Fibroblast of villous mesenchyme (primary cell): ENCODE results near the gene PTPN22. TPM values are rescaled to one million over a fixed set of nuclear protein-coding genes. Genes with fewer than 3 reads are reported as not detected.

Source experiments
- DNase-seq: peaks from one replicate; pipeline ENCODE4 v3.0.0-alpha.2; 2010; ENCODE audit warnings: low read depth
- H3K4me3 ChIP-seq: 2 replicates; pipeline ENCODE4 v1.5.1; 2011; ENCODE audit warnings: low read depth, mild to moderate bottlenecking, low read length
- total RNA-seq: library from RNA; depleted of rRNA; stranded (reverse); fragments of >200 nt; gene quantifications from 2 replicates; pipeline ENCODE4 v1.2.3, GENCODE V29; 2012
- TF ChIP-seq, protein P1 (sequence below): IDR thresholded peaks from 2 replicates; pipeline ENCODE4 v1.5.1; 2012; ENCODE audit warnings: low read depth, mild to moderate bottlenecking, low read length; ENCODE audit not compliant: insufficient read depth

The PTPN22 gene
- total RNA-seq, 1 donor, result 0.86 TPM

DNA sequence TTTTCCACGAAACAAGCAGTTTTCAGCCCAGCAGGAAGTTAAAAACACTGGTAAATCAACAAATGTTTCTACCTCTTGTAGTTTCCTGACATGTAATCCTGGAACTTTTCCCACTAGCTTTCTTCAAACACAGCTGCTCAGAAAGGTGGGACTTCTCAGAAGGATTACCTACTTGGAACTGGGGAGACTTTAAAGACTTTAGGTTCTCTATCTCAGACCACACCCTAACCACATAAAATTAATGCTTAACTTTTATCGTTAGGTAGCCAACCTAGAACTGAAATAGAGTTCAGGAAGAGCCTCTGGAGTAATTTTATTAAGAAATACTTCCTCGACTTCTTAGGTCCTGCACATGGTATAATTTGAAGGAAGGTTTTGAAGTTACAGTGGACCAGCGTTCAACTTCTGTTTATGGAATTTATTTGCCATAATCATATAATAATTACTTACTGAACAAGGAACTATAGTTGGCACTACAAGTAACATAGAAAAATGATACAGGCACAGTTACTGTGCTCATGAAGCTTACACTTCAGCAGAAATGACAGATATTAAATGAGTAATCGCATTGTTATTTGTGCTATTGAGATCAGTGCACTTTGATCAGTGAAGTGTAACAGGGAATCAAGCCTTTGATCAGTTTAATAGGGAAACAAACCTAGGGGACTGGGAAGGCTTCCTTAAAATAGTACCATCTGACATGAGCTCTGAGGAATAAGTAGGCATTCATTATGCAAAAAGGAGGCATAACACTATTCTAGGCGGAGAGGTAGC, 16.1 kb upstream of the PTPN22 start, which contains the start of gene BCL2L15:
BCL2L15 (minus strand) TSS at position 180 of the 774 bp plus-strand sequence. CDS start 206 bp downstream, outside the sequence.
- TF ChIP-seq, protein P1, sequence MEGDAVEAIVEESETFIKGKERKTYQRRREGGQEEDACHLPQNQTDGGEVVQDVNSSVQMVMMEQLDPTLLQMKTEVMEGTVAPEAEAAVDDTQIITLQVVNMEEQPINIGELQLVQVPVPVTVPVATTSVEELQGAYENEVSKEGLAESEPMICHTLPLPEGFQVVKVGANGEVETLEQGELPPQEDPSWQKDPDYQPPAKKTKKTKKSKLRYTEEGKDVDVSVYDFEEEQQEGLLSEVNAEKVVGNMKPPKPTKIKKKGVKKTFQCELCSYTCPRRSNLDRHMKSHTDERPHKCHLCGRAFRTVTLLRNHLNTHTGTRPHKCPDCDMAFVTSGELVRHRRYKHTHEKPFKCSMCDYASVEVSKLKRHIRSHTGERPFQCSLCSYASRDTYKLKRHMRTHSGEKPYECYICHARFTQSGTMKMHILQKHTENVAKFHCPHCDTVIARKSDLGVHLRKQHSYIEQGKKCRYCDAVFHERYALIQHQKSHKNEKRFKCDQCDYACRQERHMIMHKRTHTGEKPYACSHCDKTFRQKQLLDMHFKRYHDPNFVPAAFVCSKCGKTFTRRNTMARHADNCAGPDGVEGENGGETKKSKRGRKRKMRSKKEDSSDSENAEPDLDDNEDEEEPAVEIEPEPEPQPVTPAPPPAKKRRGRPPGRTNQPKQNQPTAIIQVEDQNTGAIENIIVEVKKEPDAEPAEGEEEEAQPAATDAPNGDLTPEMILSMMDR, result no peak
- DNase-seq, result no peak

DNA sequence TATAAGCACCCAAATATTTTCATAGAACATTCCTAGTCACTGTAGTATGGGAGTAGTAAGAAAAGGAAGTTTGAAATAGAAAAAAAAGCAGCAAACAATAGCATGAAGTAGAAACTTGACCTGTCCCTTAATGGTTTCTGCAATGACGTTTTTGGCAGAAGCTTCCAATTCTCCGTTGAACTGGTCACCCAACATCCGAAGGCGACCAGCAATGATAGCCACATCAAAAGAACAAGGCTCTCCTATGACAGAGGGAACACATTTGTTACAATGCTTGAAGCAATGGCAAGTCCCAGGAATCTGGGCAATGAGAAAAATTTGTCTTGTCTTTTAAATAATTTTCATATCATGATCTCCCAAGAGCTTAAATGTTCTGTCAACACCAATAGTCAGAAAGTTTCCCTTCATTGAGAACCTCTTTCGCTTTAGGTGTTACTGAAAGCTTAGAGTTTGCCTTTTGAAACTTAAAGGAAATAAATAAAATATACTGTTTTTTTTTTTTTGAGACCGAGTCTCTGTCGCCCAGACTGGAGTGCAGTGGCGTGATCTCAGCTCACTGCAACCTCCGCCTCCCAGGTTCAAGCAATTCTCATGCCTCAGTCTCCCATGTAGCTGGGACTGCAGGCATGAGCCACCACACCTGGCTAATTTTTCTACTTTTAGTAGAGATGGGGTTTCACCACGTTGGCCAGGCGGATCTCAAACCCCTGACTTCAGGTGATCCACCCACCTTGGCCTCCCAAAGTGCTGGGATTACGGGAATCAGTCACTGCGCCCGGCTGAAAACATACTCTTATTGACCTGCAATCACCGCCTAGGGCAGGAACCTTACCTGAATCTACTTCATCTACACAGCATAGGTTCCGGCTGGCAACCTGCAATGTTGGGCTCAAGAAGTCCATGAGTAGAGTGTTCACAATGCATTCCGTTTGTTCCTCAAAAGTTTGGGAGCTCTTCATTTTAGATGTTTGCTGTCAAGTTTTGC, 15.2 kb upstream of the PTPN22 start:
- no peak overlapping the region for H3K4me3 ChIP-seq
- TF ChIP-seq, protein P1, result no peak
- no peak for DNase-seq

More for the DNA sequence above, 16.1 kb upstream of the PTPN22 start, which contains the start of gene BCL2L15:
- no peak within 1 kb of the TSS for H3K4me3 ChIP-seq

DNA sequence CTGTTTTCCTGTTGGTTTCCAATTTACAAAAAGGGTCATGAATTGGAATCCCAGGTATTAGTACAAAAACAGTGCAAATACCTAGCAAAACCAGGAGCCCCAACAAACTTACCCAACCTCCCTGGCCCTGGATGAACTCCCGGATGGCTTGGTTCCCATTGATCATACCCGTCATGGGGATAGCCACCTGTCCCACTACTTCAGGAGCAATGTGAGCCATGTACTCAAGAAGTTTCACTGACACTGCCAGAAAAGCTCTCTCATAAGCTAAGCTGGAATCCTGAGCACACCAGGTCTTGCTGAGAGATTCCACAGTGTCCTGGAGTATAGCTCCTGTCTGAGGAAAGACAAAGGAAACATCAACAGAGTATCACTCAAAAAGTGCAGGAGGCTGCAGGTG, 10.1 kb upstream of the PTPN22 start:
- TF ChIP-seq, protein P1, result no peak
- H3K4me3 ChIP-seq, result no peak overlapping the region
- DNase-seq, result no peak

DNA sequence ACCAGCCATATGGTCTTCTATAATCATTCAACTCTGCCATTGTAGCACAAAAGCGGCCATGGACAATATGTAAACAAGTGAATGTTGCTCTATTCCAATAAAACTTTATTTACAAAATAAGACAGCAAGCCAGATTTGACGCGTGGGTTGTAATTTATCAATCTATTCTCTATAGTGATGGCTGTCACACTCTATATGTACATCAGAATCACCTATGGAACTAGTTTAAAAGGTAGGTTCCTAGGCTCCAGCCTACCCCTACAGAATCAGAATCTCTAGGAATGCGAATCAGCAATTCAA, 8.2 kb upstream of the PTPN22 start:
- no peak overlapping the region for H3K4me3 ChIP-seq
- no peak for DNase-seq
- TF ChIP-seq, protein P1, result no peak

DNA sequence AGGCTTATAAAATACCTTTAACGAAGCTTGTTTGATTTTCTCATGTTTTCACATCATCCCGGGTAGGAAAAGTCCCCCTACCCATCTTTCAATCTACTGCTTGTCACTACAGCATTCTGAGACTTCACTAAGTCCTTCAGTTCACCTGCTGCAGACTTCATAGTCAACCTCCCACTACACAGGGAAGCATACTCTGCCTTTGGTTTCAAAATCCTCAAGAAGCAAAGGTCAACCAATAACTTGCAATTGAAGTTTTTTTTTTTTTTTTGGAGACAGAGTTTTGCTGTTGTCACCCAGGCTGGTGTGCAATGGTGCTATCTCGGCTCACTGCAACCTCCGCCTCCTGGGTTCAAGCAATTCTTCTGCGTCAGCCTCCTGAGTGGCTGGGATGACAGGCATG, 4.7 kb upstream of the PTPN22 start:
- TF ChIP-seq, protein P1, result no peak
- H3K4me3 ChIP-seq, result no peak overlapping the region
- no peak for DNase-seq

DNA sequence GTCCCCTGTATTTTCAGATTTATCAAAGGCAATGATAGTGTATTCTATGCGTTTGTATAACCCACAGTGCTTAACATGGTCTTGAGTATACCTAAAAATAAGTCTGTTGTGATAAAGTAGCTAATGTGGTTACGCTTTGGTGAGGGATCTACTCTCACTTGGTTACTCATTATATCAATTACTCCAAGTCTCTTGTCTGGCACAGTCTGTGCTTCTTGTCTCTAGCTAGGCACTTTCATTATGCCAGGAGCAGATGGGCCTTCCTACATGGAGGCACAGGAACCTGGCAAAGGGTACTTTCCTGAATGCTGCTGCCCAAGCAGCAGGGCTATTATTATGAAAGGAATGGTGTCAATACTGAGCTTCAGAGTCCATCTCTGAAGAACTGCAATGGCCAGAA, 4.2 kb upstream of the PTPN22 start:
- TF ChIP-seq, protein P1, result no peak
- no peak for DNase-seq
- no peak overlapping the region for H3K4me3 ChIP-seq
